Sigmoid colon (tissue), 4 donors: ENCODE measurements around the gene NCOR1.

ENCODE experiments used
- EP300 ChIP-seq, 4 donors: sonication (generic); formaldehyde crosslinking; IDR thresholded peaks; one replicate each; pipeline ENCODE4 v1.6.1; 2017; ENCODE audit warnings: antibody characterized with exemption in 4 of 4
- TF ChIP-seq, protein P1 (sequence below), 4 experiments: fragments of 450-650 bp in 3 of 4; fragments of 200-600 bp in 1 of 4; IDR thresholded peaks; one replicate each; pipeline ENCODE4 v1.5.1; 2016 to 2019; ENCODE audit warnings: antibody characterized with exemption in 4 of 4, mild to moderate bottlenecking in 3 of 4, moderate library complexity in 2 of 4

- TF ChIP-seq, protein P1, sequence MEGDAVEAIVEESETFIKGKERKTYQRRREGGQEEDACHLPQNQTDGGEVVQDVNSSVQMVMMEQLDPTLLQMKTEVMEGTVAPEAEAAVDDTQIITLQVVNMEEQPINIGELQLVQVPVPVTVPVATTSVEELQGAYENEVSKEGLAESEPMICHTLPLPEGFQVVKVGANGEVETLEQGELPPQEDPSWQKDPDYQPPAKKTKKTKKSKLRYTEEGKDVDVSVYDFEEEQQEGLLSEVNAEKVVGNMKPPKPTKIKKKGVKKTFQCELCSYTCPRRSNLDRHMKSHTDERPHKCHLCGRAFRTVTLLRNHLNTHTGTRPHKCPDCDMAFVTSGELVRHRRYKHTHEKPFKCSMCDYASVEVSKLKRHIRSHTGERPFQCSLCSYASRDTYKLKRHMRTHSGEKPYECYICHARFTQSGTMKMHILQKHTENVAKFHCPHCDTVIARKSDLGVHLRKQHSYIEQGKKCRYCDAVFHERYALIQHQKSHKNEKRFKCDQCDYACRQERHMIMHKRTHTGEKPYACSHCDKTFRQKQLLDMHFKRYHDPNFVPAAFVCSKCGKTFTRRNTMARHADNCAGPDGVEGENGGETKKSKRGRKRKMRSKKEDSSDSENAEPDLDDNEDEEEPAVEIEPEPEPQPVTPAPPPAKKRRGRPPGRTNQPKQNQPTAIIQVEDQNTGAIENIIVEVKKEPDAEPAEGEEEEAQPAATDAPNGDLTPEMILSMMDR (IDR thresholded peaks at IDR 0.05), result no peak
- no peak for TF ChIP-seq EP300 (IDR thresholded peaks at IDR 0.05)
Observed at GRCh38 chr17:16222406-16222805, 7.1 kb upstream of the NCOR1 start.
